ENCODE data around the gene TAP1. TPM values are rescaled to one million over a fixed set of nuclear protein-coding genes. Genes with fewer than 3 reads are reported as not detected.
"Not testable (repeated sequence)": the region's sequence is repeated elsewhere in the genome, so short reads cannot be mapped to it uniquely, and the experiment has no call there.

The TAP1 gene
- 67.2 TPM for total RNA-seq

- no peaks in the 10 kb centered on the region for H3K9me3 ChIP-seq (ENCODE audit: low read depth, low read length)
- peak within 1 kb of the TSS; percentile 95 for H3K4me3 ChIP-seq (ENCODE audit: low read length)
Measured at GRCh38 chr6:32853541-32854375, at the start of gene TAP1, which contains the start of gene PSMB9. Gene TAP1 (minus strand): TSS chr6:32853704. CDS start chr6:32853636, 68 bp downstream. Gene PSMB9 (plus strand): TSS chr6:32854192. CDS start chr6:32854230, 38 bp downstream.

GRCh38 chr6:32895006-32895345 is 41.5 kb upstream of the TAP1 start:
- Histone ChIP-seq H3K27me3 (ENCODE audit: insufficient read depth, low read length) (no peaks in the 10 kb centered on the region), H3K4me3 (ENCODE audit: low read length) (peak overlapping the region; percentile 95), H3K4me1 (ENCODE audit: insufficient read depth, low read length) (peaks cover 37% of the 10 kb centered on the region), H3K9me3 (ENCODE audit: low read depth, low read length) (no peaks in the 10 kb centered on the region)

More at GRCh38 chr6:32853541-32854375, at the start of gene TAP1, which contains the start of gene PSMB9:
- H3K27me3 ChIP-seq (ENCODE audit: insufficient read depth, low read length), result no peaks in the 10 kb centered on the region
- peaks cover 78% of the 10 kb centered on the region for H3K4me1 ChIP-seq (ENCODE audit: insufficient read depth, low read length)

GRCh38 chr6:32894085-32895005 is 40.8 kb upstream of the TAP1 start:
- peaks cover 37% of the 10 kb centered on the region for H3K4me1 ChIP-seq (ENCODE audit: insufficient read depth, low read length)
- no peaks in the 10 kb centered on the region for H3K9me3 ChIP-seq (ENCODE audit: low read depth, low read length)
- no peaks in the 10 kb centered on the region for H3K27me3 ChIP-seq (ENCODE audit: insufficient read depth, low read length)
- peak overlapping the region; percentile 95 for H3K4me3 ChIP-seq (ENCODE audit: low read length)

GRCh38 chr6:32890831-32891230 is 37.3 kb upstream of the TAP1 start:
- Histone ChIP-seq H3K27me3 (ENCODE audit: insufficient read depth, low read length) (no peaks in the 10 kb centered on the region), H3K9me3 (ENCODE audit: low read depth, low read length) (no peaks in the 10 kb centered on the region), H3K4me1 (ENCODE audit: insufficient read depth, low read length) (peaks cover 16% of the 10 kb centered on the region), H3K4me3 (ENCODE audit: low read length) (no peak overlapping the region)

GRCh38 chr6:32889533-32889932 is 36.0 kb upstream of the TAP1 start:
- Histone ChIP-seq H3K4me1 (ENCODE audit: insufficient read depth, low read length) (peaks cover 6% of the 10 kb centered on the region), H3K4me3 (ENCODE audit: low read length) (no peak overlapping the region), H3K9me3 (ENCODE audit: low read depth, low read length) (no peaks in the 10 kb centered on the region), H3K27me3 (ENCODE audit: insufficient read depth, low read length) (no peaks in the 10 kb centered on the region)

GRCh38 chr6:32888576-32888975 is 35.1 kb upstream of the TAP1 start:
- no peaks in the 10 kb centered on the region for H3K9me3 ChIP-seq (ENCODE audit: low read depth, low read length)
- H3K27me3 ChIP-seq (ENCODE audit: insufficient read depth, low read length), result no peaks in the 10 kb centered on the region
- H3K4me1 ChIP-seq (ENCODE audit: insufficient read depth, low read length), result peaks cover 3% of the 10 kb centered on the region
- H3K4me3 ChIP-seq (ENCODE audit: low read length), result no peak overlapping the region

- H3K4me1 ChIP-seq (ENCODE audit: insufficient read depth, low read length), result no peaks in the 10 kb centered on the region
- no peak overlapping the region for H3K4me3 ChIP-seq (ENCODE audit: low read length)
- H3K9me3 ChIP-seq (ENCODE audit: low read depth, low read length), result no peaks in the 10 kb centered on the region
- H3K27me3 ChIP-seq (ENCODE audit: insufficient read depth, low read length), result no peaks in the 10 kb centered on the region
Measured at GRCh38 chr6:32887616-32888015, 34.1 kb upstream of the TAP1 start.

GRCh38 chr6:32886681-32887383 is 33.3 kb upstream of the TAP1 start:
- Histone ChIP-seq H3K4me3 (ENCODE audit: low read length) (no peak overlapping the region), H3K9me3 (ENCODE audit: low read depth, low read length) (no peaks in the 10 kb centered on the region), H3K4me1 (ENCODE audit: insufficient read depth, low read length) (no peaks in the 10 kb centered on the region), H3K27me3 (ENCODE audit: insufficient read depth, low read length) (no peaks in the 10 kb centered on the region)

GRCh38 chr6:32885698-32886286 is 32.3 kb upstream of the TAP1 start:
- H3K4me3 ChIP-seq (ENCODE audit: low read length), result no peak overlapping the region

GRCh38 chr6:32883789-32884188 is 30.3 kb upstream of the TAP1 start:
- no peak overlapping the region for H3K4me3 ChIP-seq (ENCODE audit: low read length)
- H3K4me1 ChIP-seq (ENCODE audit: insufficient read depth, low read length), result no peaks in the 10 kb centered on the region
- no peaks in the 10 kb centered on the region for H3K9me3 ChIP-seq (ENCODE audit: low read depth, low read length)
- peaks cover 8% of the 10 kb centered on the region for H3K27me3 ChIP-seq (ENCODE audit: insufficient read depth, low read length)

More at GRCh38 chr6:32885698-32886286, 32.3 kb upstream of the TAP1 start:
- no peaks in the 10 kb centered on the region for H3K9me3 ChIP-seq (ENCODE audit: low read depth, low read length)
- no peaks in the 10 kb centered on the region for H3K27me3 ChIP-seq (ENCODE audit: insufficient read depth, low read length)
- no peaks in the 10 kb centered on the region for H3K4me1 ChIP-seq (ENCODE audit: insufficient read depth, low read length)

GRCh38 chr6:32882879-32883250 is 29.4 kb upstream of the TAP1 start:
- Histone ChIP-seq H3K4me3 (ENCODE audit: low read length) (no peak overlapping the region), H3K27me3 (ENCODE audit: insufficient read depth, low read length) (peaks cover 8% of the 10 kb centered on the region), H3K4me1 (ENCODE audit: insufficient read depth, low read length) (no peaks in the 10 kb centered on the region), H3K9me3 (ENCODE audit: low read depth, low read length) (no peaks in the 10 kb centered on the region)

GRCh38 chr6:32880962-32881361 is 27.5 kb upstream of the TAP1 start:
- H3K9me3 ChIP-seq (ENCODE audit: low read depth, low read length); H3K27me3 ChIP-seq (ENCODE audit: insufficient read depth, low read length); H3K4me3 ChIP-seq (ENCODE audit: low read length); H3K4me1 ChIP-seq (ENCODE audit: insufficient read depth, low read length): not testable (repeated sequence)

- no peak overlapping the region for H3K4me3 ChIP-seq (ENCODE audit: low read length)
- no peaks in the 10 kb centered on the region for H3K9me3 ChIP-seq (ENCODE audit: low read depth, low read length)
- no peaks in the 10 kb centered on the region for H3K4me1 ChIP-seq (ENCODE audit: insufficient read depth, low read length)
- H3K27me3 ChIP-seq (ENCODE audit: insufficient read depth, low read length), result peaks cover 8% of the 10 kb centered on the region
Measured at GRCh38 chr6:32879691-32880090, 26.2 kb upstream of the TAP1 start.

- peaks cover 8% of the 10 kb centered on the region for H3K27me3 ChIP-seq (ENCODE audit: insufficient read depth, low read length)
- H3K9me3 ChIP-seq (ENCODE audit: low read depth, low read length), result no peaks in the 10 kb centered on the region
- H3K4me1 ChIP-seq (ENCODE audit: insufficient read depth, low read length), result no peaks in the 10 kb centered on the region
- H3K4me3 ChIP-seq (ENCODE audit: low read length), result no peak overlapping the region
Measured at GRCh38 chr6:32876603-32877002, 23.1 kb upstream of the TAP1 start.
